ENCODE data around the gene PLCXD1. TPM values are rescaled to one million over a fixed set of nuclear protein-coding genes. Genes with fewer than 3 reads are reported as not detected.
"Not testable (repeated sequence)": the region's sequence is repeated elsewhere in the genome, so short reads cannot be mapped to it uniquely, and the experiment has no call there.

Gene PLCXD1, protein sequence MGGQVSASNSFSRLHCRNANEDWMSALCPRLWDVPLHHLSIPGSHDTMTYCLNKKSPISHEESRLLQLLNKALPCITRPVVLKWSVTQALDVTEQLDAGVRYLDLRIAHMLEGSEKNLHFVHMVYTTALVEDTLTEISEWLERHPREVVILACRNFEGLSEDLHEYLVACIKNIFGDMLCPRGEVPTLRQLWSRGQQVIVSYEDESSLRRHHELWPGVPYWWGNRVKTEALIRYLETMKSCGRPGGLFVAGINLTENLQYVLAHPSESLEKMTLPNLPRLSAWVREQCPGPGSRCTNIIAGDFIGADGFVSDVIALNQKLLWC
- total RNA-seq (10 to 100 TPM; 19.7 to 25.7 TPM), polyA plus RNA-seq (1 to 10 TPM; 2.6 to 5.9 TPM)

DNA sequence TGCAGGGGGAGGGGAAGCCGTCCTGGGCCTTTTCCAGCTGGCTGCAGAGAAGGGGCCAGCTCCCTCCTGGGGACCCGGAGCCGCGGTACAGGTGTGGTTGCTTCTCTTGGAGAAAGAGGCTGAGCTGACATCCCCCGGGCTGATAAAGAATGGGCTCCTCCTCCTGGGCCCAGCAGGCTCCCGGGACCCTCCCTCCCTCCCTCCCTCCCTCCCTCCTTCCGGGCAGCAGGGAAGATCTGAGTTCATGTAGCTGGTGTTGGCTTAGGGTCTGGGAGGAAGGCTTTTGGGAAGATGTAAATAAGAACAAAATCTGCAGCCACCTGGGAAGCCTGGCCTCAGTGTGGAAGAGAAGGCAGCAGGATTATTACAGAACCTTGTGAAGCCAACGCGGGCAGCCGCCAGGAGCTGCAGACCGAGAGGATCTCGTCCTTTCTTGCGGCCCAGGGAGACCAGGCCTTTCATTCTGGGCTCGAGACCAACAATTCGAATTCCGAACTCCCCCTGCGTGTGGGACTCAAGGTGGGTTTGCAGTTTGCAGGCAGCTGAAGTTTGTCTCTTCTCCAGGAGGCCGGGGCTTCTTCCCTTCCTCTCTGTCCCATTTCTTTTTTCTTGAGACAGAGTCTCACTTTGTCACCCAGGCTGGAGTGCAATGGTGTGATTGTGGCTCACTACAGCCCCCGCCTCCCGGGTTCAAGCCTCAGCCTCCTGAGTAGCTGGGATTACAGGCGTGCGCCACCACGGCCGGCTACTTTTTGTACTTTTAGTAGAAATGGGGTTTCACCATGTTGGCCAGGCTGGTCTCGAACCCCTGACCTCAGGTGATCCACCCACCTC lies at the start of gene PLCXD1:
Gene PLCXD1, plus strand, starts transcription at position 216 of the 834 bp plus-strand sequence. CDS start 2,807 bp downstream, outside the sequence.
- no peaks in the 10 kb centered on the region for H3K27me3 ChIP-seq (ENCODE audit: control insufficient read depth in 4 of 4, insufficient read depth in 4 of 4, low read length in 3 of 4)
- no peak within 1 kb of the TSS for H3K9ac ChIP-seq (ENCODE audit: low read depth in 1 of 2, low read length in 2 of 2)
- 65% methylated on average over 25 of the region's 25 CpGs for WGBS
- TF ChIP-seq HNF4G (IDR thresholded peaks at IDR 0.05) = no peak
- no peak for TF ChIP-seq SP1 (IDR thresholded peaks at IDR 0.05)
- TF ChIP-seq, protein P1, sequence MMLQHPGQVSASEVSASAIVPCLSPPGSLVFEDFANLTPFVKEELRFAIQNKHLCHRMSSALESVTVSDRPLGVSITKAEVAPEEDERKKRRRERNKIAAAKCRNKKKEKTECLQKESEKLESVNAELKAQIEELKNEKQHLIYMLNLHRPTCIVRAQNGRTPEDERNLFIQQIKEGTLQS (IDR thresholded peaks at IDR 0.05) = no peak
- TF ChIP-seq, protein P2, sequence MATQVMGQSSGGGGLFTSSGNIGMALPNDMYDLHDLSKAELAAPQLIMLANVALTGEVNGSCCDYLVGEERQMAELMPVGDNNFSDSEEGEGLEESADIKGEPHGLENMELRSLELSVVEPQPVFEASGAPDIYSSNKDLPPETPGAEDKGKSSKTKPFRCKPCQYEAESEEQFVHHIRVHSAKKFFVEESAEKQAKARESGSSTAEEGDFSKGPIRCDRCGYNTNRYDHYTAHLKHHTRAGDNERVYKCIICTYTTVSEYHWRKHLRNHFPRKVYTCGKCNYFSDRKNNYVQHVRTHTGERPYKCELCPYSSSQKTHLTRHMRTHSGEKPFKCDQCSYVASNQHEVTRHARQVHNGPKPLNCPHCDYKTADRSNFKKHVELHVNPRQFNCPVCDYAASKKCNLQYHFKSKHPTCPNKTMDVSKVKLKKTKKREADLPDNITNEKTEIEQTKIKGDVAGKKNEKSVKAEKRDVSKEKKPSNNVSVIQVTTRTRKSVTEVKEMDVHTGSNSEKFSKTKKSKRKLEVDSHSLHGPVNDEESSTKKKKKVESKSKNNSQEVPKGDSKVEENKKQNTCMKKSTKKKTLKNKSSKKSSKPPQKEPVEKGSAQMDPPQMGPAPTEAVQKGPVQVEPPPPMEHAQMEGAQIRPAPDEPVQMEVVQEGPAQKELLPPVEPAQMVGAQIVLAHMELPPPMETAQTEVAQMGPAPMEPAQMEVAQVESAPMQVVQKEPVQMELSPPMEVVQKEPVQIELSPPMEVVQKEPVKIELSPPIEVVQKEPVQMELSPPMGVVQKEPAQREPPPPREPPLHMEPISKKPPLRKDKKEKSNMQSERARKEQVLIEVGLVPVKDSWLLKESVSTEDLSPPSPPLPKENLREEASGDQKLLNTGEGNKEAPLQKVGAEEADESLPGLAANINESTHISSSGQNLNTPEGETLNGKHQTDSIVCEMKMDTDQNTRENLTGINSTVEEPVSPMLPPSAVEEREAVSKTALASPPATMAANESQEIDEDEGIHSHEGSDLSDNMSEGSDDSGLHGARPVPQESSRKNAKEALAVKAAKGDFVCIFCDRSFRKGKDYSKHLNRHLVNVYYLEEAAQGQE (IDR thresholded peaks at IDR 0.05) = no peak
- no peak for TF ChIP-seq FOXA1 (IDR thresholded peaks at IDR 0.05)
- TF ChIP-seq, protein P3, sequence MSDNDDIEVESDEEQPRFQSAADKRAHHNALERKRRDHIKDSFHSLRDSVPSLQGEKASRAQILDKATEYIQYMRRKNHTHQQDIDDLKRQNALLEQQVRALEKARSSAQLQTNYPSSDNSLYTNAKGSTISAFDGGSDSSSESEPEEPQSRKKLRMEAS (IDR thresholded peaks at IDR 0.05) = no peak
- H3K36me3 ChIP-seq (ENCODE audit: control insufficient read depth in 4 of 4, insufficient read depth in 3 of 4, low read depth in 1 of 4, low read length in 3 of 4) = peaks cover 3 to 15% (median 14%) of the 10 kb centered on the region in 4 donors
- H3K4me3 ChIP-seq (ENCODE audit: low read depth in 1 of 3, low read length in 3 of 3) = no peak within 1 kb of the TSS
- no peak within 1 kb of the TSS for H3K27ac ChIP-seq (ENCODE audit: low read depth in 1 of 2, low read length in 2 of 2)
- peak; percentile 67 for DNase-seq (ENCODE audit: low spot score)
- no peaks in the 10 kb centered on the region for H3K9me3 ChIP-seq (ENCODE audit: control insufficient read depth in 4 of 4, low read length in 3 of 4)
- peaks cover 0 to 7% (median under 1%) of the 10 kb centered on the region in 4 donors for H3K4me1 ChIP-seq (ENCODE audit: control insufficient read depth in 4 of 4, insufficient read depth in 4 of 4, low read length in 3 of 4)

DNA sequence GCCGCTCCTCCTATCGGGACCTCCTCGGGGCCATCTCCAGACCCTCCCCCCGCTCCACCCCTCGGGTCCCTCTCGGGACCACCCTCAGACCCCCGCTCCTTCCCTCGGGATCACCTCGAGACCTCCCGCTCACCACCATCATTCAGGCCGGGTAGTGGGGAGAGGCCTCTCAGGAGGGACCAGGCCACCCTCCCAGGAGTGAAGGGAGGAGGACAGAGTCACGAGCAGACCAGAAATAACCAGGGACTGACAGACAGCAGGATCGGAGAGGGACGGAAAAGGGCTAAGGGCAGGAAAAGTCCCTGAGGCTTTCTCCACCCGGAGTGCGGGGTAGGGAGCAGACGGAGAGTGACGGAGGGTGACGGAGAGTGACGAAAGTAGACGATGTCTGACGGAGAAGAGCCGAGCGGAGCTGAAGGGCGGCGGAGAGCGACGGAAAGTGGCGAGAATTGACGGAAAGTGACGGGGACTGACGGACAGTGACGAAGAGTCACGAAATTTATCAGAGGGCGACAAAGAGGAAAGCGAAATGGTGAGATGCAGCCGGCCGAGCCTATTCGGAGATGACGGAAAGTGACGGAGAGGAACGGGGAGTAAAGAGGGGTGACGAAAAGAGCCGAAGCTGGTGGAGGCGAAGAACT lies 49.4 kb upstream of the PLCXD1 start:
- not testable (repeated sequence) for H3K27ac ChIP-seq (ENCODE audit: low read depth in 1 of 2, low read length in 2 of 2); H3K4me1 ChIP-seq (ENCODE audit: control insufficient read depth in 4 of 4, insufficient read depth in 4 of 4, low read length in 3 of 4); H3K36me3 ChIP-seq (ENCODE audit: control insufficient read depth in 4 of 4, insufficient read depth in 3 of 4, low read depth in 1 of 4, low read length in 3 of 4); DNase-seq (ENCODE audit: low spot score); H3K9me3 ChIP-seq (ENCODE audit: control insufficient read depth in 4 of 4, low read length in 3 of 4); H3K4me3 ChIP-seq (ENCODE audit: low read depth in 1 of 3, low read length in 3 of 3); H3K27me3 ChIP-seq (ENCODE audit: control insufficient read depth in 4 of 4, insufficient read depth in 4 of 4, low read length in 3 of 4); H3K9ac ChIP-seq (ENCODE audit: low read depth in 1 of 2, low read length in 2 of 2)
- no CpG with 5 or more reads among the region's 45 CpGs for WGBS

DNA sequence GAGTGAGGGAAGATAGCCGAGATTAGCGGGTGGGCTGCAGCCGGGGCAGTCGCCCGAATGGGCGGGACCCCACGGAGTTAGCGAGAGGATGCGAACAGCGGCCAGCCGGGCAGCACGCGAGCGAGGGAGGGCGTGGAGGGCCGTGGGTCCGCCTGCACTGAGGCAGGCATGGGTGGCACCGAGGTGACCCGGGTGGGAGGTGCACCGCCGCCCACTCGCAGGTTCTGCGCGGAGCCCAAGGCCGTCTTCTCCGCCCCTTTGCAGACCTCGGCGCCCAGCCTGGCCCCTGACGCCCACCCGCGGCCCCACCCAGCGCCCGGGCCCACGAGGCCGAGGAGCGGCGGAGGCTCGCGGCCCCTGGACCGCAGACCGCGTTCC lies 48.9 kb upstream of the PLCXD1 start:
- not testable (repeated sequence) for H3K4me3 ChIP-seq (ENCODE audit: low read depth in 1 of 3, low read length in 3 of 3); DNase-seq (ENCODE audit: low spot score); H3K9me3 ChIP-seq (ENCODE audit: control insufficient read depth in 4 of 4, low read length in 3 of 4); H3K4me1 ChIP-seq (ENCODE audit: control insufficient read depth in 4 of 4, insufficient read depth in 4 of 4, low read length in 3 of 4); H3K27ac ChIP-seq (ENCODE audit: low read depth in 1 of 2, low read length in 2 of 2); H3K27me3 ChIP-seq (ENCODE audit: control insufficient read depth in 4 of 4, insufficient read depth in 4 of 4, low read length in 3 of 4); H3K36me3 ChIP-seq (ENCODE audit: control insufficient read depth in 4 of 4, insufficient read depth in 3 of 4, low read depth in 1 of 4, low read length in 3 of 4); H3K9ac ChIP-seq (ENCODE audit: low read depth in 1 of 2, low read length in 2 of 2)
- 63% methylated on average over 7 of the region's 42 CpGs for WGBS

DNA sequence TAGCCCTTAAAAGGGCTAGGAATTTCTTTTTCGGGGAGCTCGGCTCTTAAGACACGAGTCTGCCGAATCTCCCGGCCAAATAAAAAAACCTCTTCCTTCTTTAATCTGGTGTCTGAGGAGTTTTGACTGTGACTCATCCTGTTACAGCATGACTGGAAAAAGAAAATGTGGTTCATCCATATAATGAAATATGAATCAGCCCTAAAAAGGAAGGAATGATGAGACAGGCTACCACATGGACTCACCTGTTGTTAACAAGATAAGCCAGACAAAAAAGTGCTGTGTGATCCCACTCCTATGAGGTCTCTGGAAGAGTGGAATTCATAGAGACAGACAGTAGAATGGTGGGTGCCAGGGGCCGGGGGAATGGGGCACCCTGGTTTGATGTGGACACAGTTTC lies 45.0 kb upstream of the PLCXD1 start:
- not testable (repeated sequence) for H3K27me3 ChIP-seq (ENCODE audit: control insufficient read depth in 4 of 4, insufficient read depth in 4 of 4, low read length in 3 of 4); DNase-seq (ENCODE audit: low spot score); H3K4me1 ChIP-seq (ENCODE audit: control insufficient read depth in 4 of 4, insufficient read depth in 4 of 4, low read length in 3 of 4); H3K4me3 ChIP-seq (ENCODE audit: low read depth in 1 of 3, low read length in 3 of 3); H3K36me3 ChIP-seq (ENCODE audit: control insufficient read depth in 4 of 4, insufficient read depth in 3 of 4, low read depth in 1 of 4, low read length in 3 of 4); H3K27ac ChIP-seq (ENCODE audit: low read depth in 1 of 2, low read length in 2 of 2); H3K9ac ChIP-seq (ENCODE audit: low read depth in 1 of 2, low read length in 2 of 2); H3K9me3 ChIP-seq (ENCODE audit: control insufficient read depth in 4 of 4, low read length in 3 of 4)
- WGBS = no CpG with 5 or more reads among the region's 6 CpGs

All from liver (tissue), 9 donors.